T-helper 9 cell (primary cell): Measurements from ENCODE around the gene ZFPL1.

Source experiments
- DNase-seq: peaks from one replicate; pipeline ENCODE4 v3.0.0-alpha.2; 2020
- total RNA-seq, 2 donors: gene quantifications; one replicate each; lab custom pipeline; 2026; lab: John Stamatoyannopoulos, UW

Gene ZFPL1
- 25.3 to 30.5 reads per million in 2 donors for total RNA-seq

- peak; percentile 91 for DNase-seq
Measured at GRCh38 chr11:65083834-65084597, at the start of gene ZFPL1, which contains the start of gene CDCA5. Gene ZFPL1, plus strand, starts transcription at chr11:65084222. Its CDS starts 477 bp downstream, at chr11:65084699. Gene CDCA5, minus strand, starts transcription at chr11:65084040. Its CDS starts 62 bp downstream, at chr11:65083978.

GRCh38 chr11:65034423-65034822 lies 49.6 kb upstream of the ZFPL1 start:
- no peak for DNase-seq

- DNase-seq = no peak
Measured at GRCh38 chr11:65035579-65035978, 48.4 kb upstream of the ZFPL1 start.

GRCh38 chr11:65036931-65037330 lies 47.1 kb upstream of the ZFPL1 start:
- DNase-seq = no peak

- DNase-seq = no peak
Measured at GRCh38 chr11:65040520-65040846, 43.5 kb upstream of the ZFPL1 start.

GRCh38 chr11:65040847-65041622 lies 43.0 kb upstream of the ZFPL1 start, which contains the start of gene SAC3D1:
Gene SAC3D1, plus strand, starts transcription at chr11:65041210. Its CDS starts 83 bp downstream, at chr11:65041293.
- DNase-seq = peak; percentile 72

GRCh38 chr11:65042891-65043290 lies 41.1 kb upstream of the ZFPL1 start:
- DNase-seq = no peak

- DNase-seq = no peak
Measured at GRCh38 chr11:65043881-65044501, 40.0 kb upstream of the ZFPL1 start.

- DNase-seq = no peak
Measured at GRCh38 chr11:65045061-65045460, 39.0 kb upstream of the ZFPL1 start.

- DNase-seq = no peak
Measured at GRCh38 chr11:65045728-65046127, 38.3 kb upstream of the ZFPL1 start.

GRCh38 chr11:65047581-65048422 lies 36.2 kb upstream of the ZFPL1 start:
- DNase-seq = no peak

GRCh38 chr11:65051398-65051858 lies 32.6 kb upstream of the ZFPL1 start:
- no peak for DNase-seq

- no peak for DNase-seq
Measured at GRCh38 chr11:65053827-65054508, 30.1 kb upstream of the ZFPL1 start.

- no peak for DNase-seq
Measured at GRCh38 chr11:65055538-65055937, 28.5 kb upstream of the ZFPL1 start.

- DNase-seq = no peak
Measured at GRCh38 chr11:65056999-65057398, 27.0 kb upstream of the ZFPL1 start.

- no peak for DNase-seq
Measured at GRCh38 chr11:65057526-65057925, 26.5 kb upstream of the ZFPL1 start.

- DNase-seq = no peak
Measured at GRCh38 chr11:65058012-65058411, 26.0 kb upstream of the ZFPL1 start.

GRCh38 chr11:65058419-65059054 lies 25.5 kb upstream of the ZFPL1 start, which contains the start of gene NAALADL1:
Gene NAALADL1, minus strand, starts transcription at chr11:65058553. Its CDS starts 32 bp downstream, at chr11:65058521.
- DNase-seq = no peak

GRCh38 chr11:65059523-65059922 lies 24.5 kb upstream of the ZFPL1 start:
- DNase-seq = no peak

GRCh38 chr11:65059959-65060824 lies 23.8 kb upstream of the ZFPL1 start:
- DNase-seq = no peak
